ENCODE results near the gene OR56A3.

OR56A3 gene

DNA sequence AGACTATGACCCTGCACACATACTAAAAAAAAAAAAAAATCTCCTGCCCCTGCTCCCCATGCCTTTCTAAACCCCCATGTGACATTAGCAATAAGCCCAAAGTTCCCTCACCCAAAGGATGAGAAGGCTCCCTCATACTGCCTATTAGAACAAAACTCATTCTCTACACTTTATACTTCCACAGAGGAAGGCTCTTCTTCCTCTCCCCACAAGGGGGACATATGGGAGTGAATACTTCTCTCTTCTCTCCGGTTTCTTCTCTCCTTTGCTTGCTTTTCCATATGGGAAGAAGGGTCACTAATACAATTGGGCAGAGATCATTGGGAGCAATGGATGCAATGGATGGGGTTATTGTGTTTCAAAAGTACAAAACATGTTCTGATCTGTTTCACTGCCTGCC is 41.4 kb downstream of the OR56A3 start:
- DNase-seq = no peak

DNA sequence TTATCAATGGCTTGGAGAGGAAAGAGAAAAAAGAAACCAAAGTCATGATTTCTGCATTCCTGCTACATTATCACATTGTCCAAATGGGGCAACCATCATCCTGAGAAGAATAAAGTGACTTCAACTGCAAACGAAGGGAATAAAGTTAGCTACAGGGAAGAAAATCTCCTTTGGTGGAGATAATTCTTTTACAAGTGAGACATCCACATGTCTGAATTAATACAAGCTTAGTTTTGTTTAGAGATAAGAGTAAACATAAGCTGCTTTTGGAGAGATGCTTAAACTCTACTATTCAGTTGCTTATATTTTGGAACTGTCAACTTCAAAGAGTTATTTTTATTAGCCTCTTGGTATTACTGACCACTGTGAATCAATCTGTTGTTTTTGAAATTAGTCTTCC is 44.8 kb downstream of the OR56A3 start, which contains the start of gene OR52L1:
OR52L1 (minus strand) TSS at position 101 of the 400 bp plus-strand sequence; CDS start at position 46, 55 bp downstream.
- DNase-seq = no peak

- no peak for DNase-seq
Measured at GRCh38 chr11:5989203-5989602, 47.2 kb downstream of the OR56A3 start.

DNA sequence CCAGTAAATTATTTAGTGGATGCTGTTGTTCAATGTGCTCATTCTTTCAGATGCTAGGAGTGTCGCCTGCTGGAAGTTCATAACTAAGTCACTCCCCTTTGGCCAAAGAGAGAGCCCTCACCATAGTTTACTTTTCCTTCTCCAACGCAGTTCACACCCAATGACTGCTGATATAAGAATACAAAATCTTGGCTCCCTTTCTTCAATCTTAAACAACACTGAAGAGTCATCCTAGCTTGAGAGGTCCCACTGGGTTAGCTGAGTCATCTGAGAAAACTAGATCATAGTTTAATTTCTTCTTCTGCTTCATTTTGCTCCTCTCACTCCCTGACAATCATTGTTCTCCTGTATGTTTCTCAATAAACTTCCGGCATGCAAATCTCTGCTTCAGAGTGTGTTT is 50.1 kb downstream of the OR56A3 start:
- DNase-seq = no peak

DNA sequence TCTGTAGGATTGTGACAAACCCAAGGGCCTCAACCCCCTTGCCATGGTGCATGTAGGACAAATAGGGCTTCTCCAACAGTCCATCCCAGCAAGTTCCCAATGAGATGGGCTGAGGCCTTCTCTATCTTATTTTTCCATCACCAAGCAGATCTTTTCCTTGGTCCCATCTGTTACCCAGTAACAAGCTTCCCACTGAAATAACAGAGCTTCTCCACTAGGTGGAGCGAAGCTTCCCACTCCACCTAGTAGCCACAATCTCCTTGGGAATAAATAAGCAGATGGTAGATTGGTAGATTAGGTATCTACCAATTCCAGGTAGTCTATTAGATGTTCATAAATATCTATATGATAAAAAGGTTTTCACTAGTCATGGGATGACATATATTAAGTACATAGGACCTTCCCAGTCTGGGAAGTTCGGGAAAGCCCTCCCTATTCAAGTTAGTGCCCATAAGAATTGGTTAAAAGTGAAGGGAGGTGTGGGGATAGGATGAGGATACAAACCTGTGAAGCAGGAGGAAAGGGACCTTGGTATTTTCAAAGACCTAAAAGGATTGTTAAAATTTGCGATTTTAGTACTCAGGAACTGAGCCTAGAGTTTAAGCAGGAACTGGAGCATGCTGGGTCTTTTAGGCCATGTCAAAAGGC is 50.7 kb downstream of the OR56A3 start:
- no peak for DNase-seq

DNA sequence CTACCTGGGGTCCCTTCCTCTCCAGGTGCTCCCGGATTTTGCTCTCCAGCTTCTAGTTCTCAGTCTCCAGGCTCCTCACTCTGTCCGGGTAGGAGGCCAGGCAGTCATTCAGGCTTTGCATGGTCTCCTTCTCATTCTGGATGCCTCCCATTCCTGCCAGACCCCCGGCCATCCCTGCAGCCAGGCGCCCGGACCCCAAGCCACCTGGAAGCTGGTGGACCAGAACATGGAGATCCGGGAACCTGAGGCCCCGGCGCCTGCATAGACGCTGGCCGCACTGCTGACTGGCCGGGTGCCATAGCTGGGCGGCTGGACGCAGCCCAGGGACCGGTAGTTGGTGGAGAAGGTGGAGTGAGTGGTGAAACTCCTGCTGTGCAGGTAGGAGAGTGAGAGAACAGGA is 52.7 kb downstream of the OR56A3 start:
- DNase-seq = no peak

All from NCI-H1436 (cell line).